CD4-positive, alpha-beta T cell treated with Interleukin-21 for 1 hour (primary cell): ENCODE measurements around the gene TULP4.
"Not testable (repeated sequence)": the region's sequence is repeated elsewhere in the genome, so short reads cannot be mapped to it uniquely, and the experiment has no call there.

Source experiments
- DNase-seq: peaks from one replicate; pipeline ENCODE4 v3.0.0-alpha.2; 2020

The TULP4 gene

DNA sequence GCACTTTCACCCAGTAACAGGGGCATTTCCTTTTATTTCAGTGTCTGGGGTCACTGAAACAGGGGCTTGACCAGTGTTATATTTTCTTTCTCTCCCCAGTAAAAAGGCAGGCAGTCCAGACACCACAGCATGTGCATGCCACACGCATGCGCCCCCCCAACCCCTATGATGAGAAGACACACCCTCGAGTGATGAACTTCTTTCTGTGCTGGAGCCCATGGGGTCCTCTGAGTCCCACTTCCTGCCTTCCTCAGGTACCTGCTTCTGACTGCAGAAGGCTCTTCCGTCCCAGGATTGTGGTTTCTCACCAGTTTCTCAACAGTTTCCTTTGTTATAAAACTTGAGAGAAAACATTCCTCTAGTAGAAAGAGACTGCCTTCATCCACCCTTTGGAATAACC, 201.9 kb downstream of the TULP4 start:
- no peak for DNase-seq

GRCh38 chr6:158514991-158515390, 202.7 kb downstream of the TULP4 start:
- DNase-seq: no peak

DNA sequence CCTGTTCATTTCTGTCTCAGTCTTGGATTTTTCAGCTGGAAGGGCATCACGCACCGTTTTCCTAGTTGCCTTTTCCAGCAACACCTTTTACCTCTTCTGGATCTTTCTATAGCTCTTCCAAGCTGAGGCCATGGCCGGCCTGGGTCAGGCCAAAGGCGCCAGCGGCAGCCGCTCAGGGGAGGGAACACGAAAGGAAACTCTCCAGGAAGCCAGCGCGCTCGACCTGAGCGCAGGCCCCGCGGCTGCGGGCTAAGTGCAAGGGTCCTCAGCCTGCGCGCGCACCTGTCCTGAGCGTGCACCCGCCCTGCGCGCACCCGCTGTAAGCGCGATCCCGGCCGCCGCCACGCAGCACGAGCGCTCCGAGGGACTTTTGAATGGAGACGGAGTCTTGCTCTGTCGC, 203.8 kb downstream of the TULP4 start:
- no peak for DNase-seq

DNA sequence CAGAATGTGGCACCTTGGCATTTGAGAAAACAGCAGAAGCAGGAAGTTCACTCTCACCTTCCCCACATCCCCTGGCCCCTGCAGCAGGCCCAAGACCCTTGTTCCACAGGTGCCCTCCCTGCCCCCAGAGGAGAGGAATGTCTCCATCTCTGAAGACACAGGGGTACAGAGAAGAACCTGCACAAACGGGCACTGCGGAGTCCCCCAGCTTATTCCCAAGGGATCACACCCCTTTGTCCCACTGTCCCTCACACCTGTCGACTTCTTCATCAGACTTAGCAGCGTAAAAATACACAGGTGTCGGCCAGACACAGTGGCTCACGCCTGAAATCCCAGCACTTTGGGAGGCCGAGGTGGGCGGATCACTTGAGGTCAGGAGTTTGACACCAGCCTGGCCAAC, 204.8 kb downstream of the TULP4 start:
- DNase-seq: no peak

GRCh38 chr6:158517581-158517980, 205.3 kb downstream of the TULP4 start:
- DNase-seq: no peak

DNA sequence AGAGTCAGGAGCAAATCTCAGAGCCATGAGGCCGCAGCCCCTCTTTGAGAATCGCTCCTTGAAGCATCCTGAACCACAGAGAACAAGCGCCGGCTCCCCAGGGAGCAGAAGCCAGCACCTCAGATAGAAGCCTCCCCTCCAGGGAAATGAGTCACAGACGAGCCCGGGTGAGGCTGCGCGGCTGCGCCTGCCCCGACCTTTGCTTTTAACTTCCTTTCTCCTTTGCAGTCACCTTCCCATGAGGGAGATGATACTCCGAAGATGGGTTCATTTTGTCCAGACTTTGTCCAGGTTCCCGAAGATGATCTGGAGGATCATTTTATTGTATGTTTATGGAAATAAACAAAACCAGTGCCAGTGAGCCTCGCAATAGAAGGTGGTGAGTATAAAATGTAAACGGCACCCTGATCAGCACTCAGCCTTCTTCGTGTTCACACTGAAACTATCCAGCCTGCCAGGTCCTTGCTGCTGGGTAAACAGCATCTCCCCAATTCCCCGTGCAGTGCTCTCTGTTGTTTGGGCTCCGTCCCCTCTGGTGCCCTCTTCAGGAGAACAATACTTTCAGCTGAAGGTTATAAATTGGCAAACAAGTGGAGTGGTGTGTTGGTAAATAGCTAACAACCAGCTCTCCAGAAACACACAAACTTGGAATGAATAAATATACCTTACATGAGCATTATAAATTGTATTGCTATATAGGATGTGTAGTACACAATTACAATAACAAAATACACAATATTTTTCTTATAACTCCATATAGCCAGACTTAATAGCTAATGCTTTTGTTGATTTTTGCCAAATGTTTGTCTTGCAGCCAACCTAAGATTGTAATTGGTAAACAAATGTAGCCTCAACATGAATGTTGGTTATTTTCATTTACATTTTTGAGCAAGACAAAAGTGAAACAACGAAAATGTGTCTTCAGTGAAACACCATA, 206.2 kb downstream of the TULP4 start:
- DNase-seq: peak; percentile 73

DNA sequence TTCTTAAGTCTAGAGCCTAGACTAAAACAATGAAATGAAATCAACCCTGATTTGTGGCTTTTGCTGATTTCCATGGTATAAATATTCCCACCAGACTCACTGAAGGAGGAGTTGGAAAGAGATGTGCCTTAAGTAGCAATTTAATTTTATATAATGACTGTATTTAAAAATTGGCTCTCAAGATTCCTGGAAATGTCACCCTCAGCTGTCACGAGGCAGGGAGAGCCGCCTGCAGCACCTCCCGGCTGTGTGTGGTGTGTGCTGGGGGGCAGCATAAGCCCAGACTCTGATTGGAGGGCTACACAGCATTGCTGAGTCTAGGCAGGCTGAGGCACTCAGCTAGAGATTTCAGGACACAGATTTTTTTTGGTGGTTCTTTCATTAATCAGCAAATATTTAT, 207.0 kb downstream of the TULP4 start:
- DNase-seq: no peak

DNA sequence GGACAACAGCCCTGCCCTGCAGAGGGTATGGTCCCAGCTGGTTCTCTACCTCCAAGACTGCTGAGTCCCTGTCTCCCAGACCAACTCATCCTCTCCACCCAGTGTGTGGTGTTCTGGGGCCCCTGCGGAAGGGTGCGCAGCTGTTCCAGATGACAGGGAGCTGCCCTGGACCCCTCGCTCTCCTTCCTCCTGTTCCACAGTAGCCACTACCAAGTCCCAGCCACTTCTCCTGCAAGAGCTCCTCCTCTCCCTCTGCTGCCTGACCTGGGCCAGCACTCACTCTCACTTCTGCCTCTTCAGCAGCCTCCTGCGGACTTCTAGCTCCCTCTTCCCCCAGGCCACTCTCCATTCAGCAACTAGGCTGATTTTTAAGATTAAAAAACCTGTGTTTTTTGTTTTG, 207.5 kb downstream of the TULP4 start:
- DNase-seq: no peak

DNA sequence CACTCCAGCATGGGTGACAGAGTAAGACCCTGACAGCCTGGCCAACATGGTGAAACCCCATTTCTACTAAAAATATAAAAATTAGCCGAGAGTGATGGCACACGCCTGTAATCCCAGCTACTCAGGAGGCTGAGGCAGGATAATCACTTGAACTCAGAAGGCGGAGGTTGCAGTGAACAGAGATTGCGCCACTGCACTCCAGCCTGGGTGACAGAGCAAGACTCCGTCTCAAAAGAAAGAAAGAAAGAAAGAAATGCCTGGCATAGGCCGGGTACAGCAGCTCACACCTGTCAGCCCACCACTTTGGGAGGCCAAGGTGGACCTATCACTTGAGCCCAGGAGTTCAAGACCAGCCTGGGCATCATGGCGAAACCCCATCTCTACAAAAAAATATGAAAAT, 208.7 kb downstream of the TULP4 start:
- not testable (repeated sequence) for DNase-seq

- no peak for DNase-seq
Observed at GRCh38 chr6:158521759-158522158, 209.5 kb downstream of the TULP4 start.

GRCh38 chr6:158522616-158523015, 210.4 kb downstream of the TULP4 start:
- DNase-seq: no peak

GRCh38 chr6:158524311-158524710, 212.0 kb downstream of the TULP4 start:
- no peak for DNase-seq

- DNase-seq: not testable (repeated sequence)
Observed at GRCh38 chr6:158527858-158528257, 215.6 kb downstream of the TULP4 start.

GRCh38 chr6:158528826-158529225, 216.6 kb downstream of the TULP4 start:
- no peak for DNase-seq

- DNase-seq: no peak
Observed at GRCh38 chr6:158529629-158530028, 217.4 kb downstream of the TULP4 start.

DNA sequence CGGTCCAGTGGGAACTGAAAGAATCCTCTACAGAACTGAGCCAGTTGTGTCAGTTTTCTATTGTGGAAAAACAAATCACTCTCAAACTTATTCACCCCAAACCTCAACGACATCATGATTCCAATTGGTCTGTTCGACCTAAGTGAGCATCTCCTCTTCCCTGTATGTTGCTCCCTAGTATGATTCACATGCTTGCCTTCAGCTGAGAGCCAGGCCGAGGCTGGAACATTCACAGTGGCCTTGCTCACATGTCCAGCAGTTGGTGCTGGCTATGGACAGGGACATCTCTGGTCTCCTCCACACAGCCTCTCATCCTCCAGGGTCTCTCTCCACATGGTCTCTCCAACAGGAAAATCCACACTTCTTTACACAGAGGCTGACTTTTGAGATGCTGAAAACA, 219.3 kb downstream of the TULP4 start:
- no peak for DNase-seq

- DNase-seq: no peak
Observed at GRCh38 chr6:158531970-158532369, 219.7 kb downstream of the TULP4 start.

DNA sequence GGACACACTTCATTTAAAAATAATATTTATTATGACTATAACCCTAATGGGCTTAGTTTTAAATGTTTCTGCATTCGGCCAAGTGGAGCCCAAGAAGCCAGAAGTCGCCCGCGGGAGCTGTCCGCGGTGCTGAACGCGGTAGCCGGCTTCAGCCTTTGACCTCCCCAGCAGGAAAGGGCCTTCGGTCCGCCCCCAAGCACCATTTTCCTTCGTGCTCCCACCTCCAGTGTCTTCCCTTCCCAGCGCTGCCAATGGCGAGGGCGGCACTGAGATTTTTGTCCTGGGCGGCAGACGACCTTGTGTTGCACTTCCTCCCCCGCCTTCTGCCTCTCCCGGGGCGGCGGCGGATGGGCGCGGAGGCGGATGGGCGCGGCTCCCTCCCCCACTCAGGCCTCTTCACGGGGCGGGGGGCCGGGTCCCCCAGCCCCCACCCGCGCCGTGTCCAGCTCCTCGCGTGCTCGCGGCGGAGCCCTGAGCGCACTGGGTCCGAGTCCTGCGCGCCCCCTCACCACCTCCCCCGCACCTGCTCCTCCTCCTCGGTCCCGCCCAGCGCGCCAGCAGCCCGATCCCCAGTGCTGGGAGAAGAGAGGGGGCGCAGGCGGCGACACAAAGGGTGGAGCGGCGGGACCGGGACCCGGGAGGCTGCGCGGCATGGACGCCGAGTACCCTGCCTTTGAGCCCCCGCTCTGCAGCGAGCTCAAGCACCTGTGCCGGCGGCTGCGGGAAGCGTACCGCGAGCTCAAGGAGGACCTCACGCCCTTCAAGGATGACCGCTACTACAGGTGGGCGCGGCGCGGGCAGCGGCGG, 224.0 kb downstream of the TULP4 start:
- peak; percentile 72 for DNase-seq

- DNase-seq: peak; percentile 37
Observed at GRCh38 chr6:158536891-158537798, 224.9 kb downstream of the TULP4 start.

DNA sequence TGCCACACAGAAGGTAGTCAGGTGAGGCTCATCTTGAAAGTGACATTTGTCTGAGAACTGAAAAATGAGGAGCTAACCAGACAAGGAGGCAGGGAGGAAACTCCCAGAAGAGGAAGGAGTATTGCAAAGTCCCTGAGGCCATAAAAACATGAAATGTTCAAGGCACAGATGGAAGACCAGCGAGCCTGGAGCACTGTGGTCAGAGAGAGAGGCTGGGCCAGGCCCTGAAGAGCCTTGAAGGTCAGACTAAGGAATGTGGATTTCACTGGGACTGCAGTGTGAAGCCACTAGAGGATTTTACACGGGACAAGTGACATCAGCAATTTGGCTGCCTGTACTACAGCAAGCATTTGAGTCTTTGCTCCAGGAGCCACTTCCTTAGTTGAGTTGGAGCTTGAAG, 226.5 kb downstream of the TULP4 start:
- DNase-seq: no peak

DNA sequence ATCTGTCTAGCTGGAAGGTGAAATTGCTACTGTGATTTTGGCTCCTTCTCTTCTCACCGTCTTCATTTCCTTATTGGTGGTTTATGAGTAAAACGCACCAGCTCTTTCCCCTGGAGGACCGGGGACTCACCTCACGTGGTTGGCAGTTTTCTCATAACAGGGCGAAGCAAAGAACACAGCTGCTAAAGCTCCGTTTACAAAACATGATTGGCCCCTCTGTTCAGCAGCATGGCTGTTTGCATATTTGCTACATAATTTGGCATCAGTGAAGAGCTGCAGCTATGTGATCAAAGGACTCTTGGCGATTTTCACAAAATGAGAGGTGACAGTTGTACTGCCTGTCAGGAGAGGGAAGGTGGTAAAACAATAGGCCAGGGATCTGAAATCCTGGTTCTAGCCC, 227.1 kb downstream of the TULP4 start:
- DNase-seq: no peak

GRCh38 chr6:158539881-158540280, 227.6 kb downstream of the TULP4 start:
- DNase-seq: no peak

- DNase-seq: no peak
Observed at GRCh38 chr6:158543606-158544185, 231.4 kb downstream of the TULP4 start.
